ENCODE measurements around the gene DAND5.

The DAND5 gene

GRCh38 chr19:12991296-12991695 lies 21.9 kb downstream of the DAND5 start:
- TF ChIP-seq POLR2A (IDR thresholded peaks at IDR 0.05; ENCODE audit: extremely low read depth, insufficient read length) (no peak), MAX (IDR thresholded peaks at IDR 0.05; ENCODE audit: low read depth, low read length) (no peak), CTCF (IDR thresholded peaks at IDR 0.05; ENCODE audit: low read depth, low read length) (no peak), MYC (IDR thresholded peaks at IDR 0.05; ENCODE audit: low read depth, low read length) (no peak)
- DNase-seq (ENCODE audit: low read depth), result no peak
- H3K4me3 ChIP-seq (ENCODE audit: low read depth, low read length), result no peak overlapping the region

- TF ChIP-seq CTCF (IDR thresholded peaks at IDR 0.05; ENCODE audit: low read depth, low read length) (no peak), MYC (IDR thresholded peaks at IDR 0.05; ENCODE audit: low read depth, low read length) (no peak), POLR2A (IDR thresholded peaks at IDR 0.05; ENCODE audit: extremely low read depth, insufficient read length) (no peak), MAX (IDR thresholded peaks at IDR 0.05; ENCODE audit: low read depth, low read length) (no peak)
- no peak for DNase-seq (ENCODE audit: low read depth)
- no peak overlapping the region for H3K4me3 ChIP-seq (ENCODE audit: low read depth, low read length)
Observed at GRCh38 chr19:12992729-12993128, 23.4 kb downstream of the DAND5 start.

GRCh38 chr19:12993562-12993961 lies 24.2 kb downstream of the DAND5 start:
- no peak overlapping the region for H3K4me3 ChIP-seq (ENCODE audit: low read depth, low read length)
- no peak for DNase-seq (ENCODE audit: low read depth)
- no peak for TF ChIP-seq MAX (IDR thresholded peaks at IDR 0.05; ENCODE audit: low read depth, low read length)
- no peak for TF ChIP-seq CTCF (IDR thresholded peaks at IDR 0.05; ENCODE audit: low read depth, low read length)
- no peak for TF ChIP-seq MYC (IDR thresholded peaks at IDR 0.05; ENCODE audit: low read depth, low read length)
- TF ChIP-seq POLR2A (IDR thresholded peaks at IDR 0.05; ENCODE audit: extremely low read depth, insufficient read length), result no peak

GRCh38 chr19:12994701-12995595 lies 25.6 kb downstream of the DAND5 start, which contains the start of gene NFIX:
TSS of gene NFIX (plus strand) at chr19:12995475. CDS start at chr19:12995838, 363 bp downstream.
- TF ChIP-seq MYC (IDR thresholded peaks at IDR 0.05; ENCODE audit: low read depth, low read length) (no peak), CTCF (IDR thresholded peaks at IDR 0.05; ENCODE audit: low read depth, low read length) (no peak)
- peak within 1 kb of the TSS; percentile 60 for H3K4me3 ChIP-seq (ENCODE audit: low read depth, low read length)
- DNase-seq (ENCODE audit: low read depth), result peak; percentile 69

GRCh38 chr19:12995596-12996405 lies 26.4 kb downstream of the DAND5 start:
- DNase-seq (ENCODE audit: low read depth), result peak; percentile 31
- H3K4me3 ChIP-seq (ENCODE audit: low read depth, low read length), result peak overlapping the region; percentile 21

More at GRCh38 chr19:12995596-12996405, 26.4 kb downstream of the DAND5 start:
- no peak for TF ChIP-seq MAX (IDR thresholded peaks at IDR 0.05; ENCODE audit: low read depth, low read length)
- no peak for TF ChIP-seq CTCF (IDR thresholded peaks at IDR 0.05; ENCODE audit: low read depth, low read length)
- no peak for TF ChIP-seq POLR2A (IDR thresholded peaks at IDR 0.05; ENCODE audit: extremely low read depth, insufficient read length)
- TF ChIP-seq MYC (IDR thresholded peaks at IDR 0.05; ENCODE audit: low read depth, low read length), result no peak
